ENCODE data around the gene GP1BB.

The GP1BB gene

DNA sequence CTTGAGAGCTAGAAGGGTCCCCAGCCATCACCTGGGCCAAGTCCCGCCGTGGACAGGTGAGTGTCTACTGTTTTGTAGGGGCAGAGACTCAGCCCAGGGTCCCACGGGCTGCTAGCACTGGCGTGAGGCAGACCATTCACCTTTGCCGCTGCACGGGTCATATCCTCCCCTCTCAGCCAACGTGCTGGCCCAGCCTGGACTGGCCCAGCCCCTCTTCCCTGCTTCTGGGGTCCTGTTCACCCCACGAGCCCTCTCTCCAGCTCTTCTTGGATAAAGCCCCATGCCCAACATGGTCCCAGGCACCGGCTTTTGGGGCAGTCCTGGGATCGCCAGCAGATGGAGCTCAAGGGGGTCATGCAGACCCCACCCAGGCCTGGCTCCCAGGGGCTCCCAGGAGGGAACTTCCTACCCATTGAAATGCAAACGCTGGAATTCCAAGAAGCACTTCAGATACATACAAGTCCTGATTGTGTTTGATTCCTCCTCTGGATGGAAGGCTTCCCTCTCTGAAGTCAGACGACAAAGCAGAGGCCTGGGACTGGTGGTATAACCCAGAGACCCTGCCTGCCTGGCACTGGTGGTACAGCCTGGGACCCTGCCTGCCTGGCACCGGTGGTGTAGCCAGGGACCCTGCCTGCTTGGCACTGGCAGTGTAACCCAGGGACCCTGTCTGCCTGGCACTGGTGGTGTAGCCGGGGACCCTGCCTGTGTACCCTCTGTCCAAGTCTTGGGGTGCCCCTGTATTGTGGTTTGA, 18.0 kb upstream of the GP1BB start:
- H3K4me3 ChIP-seq (ENCODE audit: low read depth, low read length): no peak overlapping the region
- DNase-seq (ENCODE audit: low read depth): no peak
- TF ChIP-seq CTCF (IDR thresholded peaks at IDR 0.05; ENCODE audit: insufficient read depth, low read depth, low read length, missing control alignments): no peak

GRCh38 chr22:19706661-19707151, 16.6 kb upstream of the GP1BB start:
- TF ChIP-seq CTCF (IDR thresholded peaks at IDR 0.05; ENCODE audit: insufficient read depth, low read depth, low read length, missing control alignments): no peak
- DNase-seq (ENCODE audit: low read depth): no peak

GRCh38 chr22:19707347-19708290, 15.7 kb upstream of the GP1BB start:
- DNase-seq (ENCODE audit: low read depth): no peak
- TF ChIP-seq CTCF (IDR thresholded peaks at IDR 0.05; ENCODE audit: insufficient read depth, low read depth, low read length, missing control alignments): no peak
- no peak overlapping the region for H3K4me3 ChIP-seq (ENCODE audit: low read depth, low read length)

More at GRCh38 chr22:19706661-19707151, 16.6 kb upstream of the GP1BB start:
- H3K4me3 ChIP-seq (ENCODE audit: low read depth, low read length): no peak overlapping the region

- no peak overlapping the region for H3K4me3 ChIP-seq (ENCODE audit: low read depth, low read length)
- TF ChIP-seq CTCF (IDR thresholded peaks at IDR 0.05; ENCODE audit: insufficient read depth, low read depth, low read length, missing control alignments): no peak
- no peak for DNase-seq (ENCODE audit: low read depth)
Measured at GRCh38 chr22:19708321-19709011, 14.9 kb upstream of the GP1BB start.

GRCh38 chr22:19709063-19709769, 14.1 kb upstream of the GP1BB start:
- no peak for DNase-seq (ENCODE audit: low read depth)
- H3K4me3 ChIP-seq (ENCODE audit: low read depth, low read length): no peak overlapping the region
- TF ChIP-seq CTCF (IDR thresholded peaks at IDR 0.05; ENCODE audit: insufficient read depth, low read depth, low read length, missing control alignments): no peak
